ELR (cell line): Measurements from ENCODE around the gene PLCH2.

ENCODE experiments used
- DNase-seq: peaks from one replicate; pipeline ENCODE4 v3.0.0-alpha.2; 2015; ENCODE audit warnings: low read depth

PLCH2 gene

GRCh38 chr1:2460996-2461751 lies 14.9 kb upstream of the PLCH2 start:
- no peak for DNase-seq

- DNase-seq: no peak
These were observed 13.3 kb upstream of the PLCH2 start for GRCh38 chr1:2462819-2463218.

- DNase-seq: no peak
These were observed 12.7 kb upstream of the PLCH2 start for GRCh38 chr1:2463396-2463795.

DNA sequence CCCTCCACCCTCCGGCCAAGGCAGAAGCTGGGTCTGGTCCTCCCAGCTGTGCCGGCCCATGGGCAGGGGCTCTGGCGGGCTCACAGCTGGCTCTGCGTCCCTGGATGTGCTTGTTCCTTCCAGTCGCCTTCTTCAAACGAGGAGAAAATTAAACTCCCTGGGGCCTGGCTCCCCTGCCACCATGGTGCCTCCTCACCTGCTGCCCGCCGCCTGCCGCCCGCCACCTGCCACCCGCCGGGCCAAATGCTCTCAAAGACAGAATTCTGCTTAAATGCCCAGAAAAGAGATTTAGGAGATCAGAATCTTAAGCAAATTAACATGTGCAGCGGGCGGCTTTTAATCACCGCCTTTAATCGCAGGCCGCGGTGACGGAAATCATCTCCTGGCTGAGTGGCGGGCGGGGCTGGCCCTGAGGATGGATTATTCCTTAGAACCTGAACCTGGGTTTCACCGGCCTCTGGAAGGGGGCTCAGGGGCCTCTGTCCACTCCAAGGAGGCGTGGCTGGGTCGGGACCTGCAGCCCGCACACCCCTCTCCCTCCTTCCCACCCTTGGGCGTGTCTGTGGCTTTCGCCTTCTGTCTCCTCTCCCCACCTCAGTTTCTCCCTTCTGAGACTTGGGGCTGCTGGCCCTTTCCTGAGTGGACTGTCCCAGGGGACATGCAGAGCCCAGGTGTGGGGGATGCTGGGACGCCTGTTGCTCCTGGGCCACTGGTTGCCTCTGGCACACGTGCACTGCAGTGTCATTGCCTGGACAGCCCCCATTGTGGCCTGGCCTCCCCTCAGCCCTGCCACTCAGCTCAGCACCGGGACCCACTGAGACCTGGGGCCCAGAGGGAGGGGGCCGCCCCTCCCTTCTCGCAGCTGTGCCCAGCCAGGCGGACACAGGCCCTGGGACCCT lies 10.5 kb upstream of the PLCH2 start:
- DNase-seq: no peak

DNA sequence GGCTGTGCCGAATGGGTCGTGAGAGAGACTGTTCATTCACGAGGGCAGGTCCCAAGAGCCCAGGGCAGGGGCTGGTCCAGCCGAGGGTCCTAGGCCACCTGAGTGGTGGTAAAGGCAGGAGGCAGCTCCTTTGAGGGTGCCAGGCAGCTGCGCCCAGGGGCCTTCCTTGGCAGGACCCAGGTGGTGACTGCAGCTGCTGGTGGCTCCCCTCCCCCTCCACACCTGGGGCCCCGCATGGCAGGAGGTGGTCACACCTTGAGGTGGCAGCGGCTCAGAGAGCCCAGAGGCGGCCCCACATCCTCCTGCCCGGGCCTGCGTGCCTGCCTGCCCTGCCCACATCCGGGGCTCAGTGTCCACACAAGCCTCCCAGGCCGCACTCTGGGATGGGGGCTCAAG lies 9.8 kb upstream of the PLCH2 start:
- DNase-seq: no peak

GRCh38 chr1:2466958-2467554 lies 9.0 kb upstream of the PLCH2 start:
- no peak for DNase-seq

DNA sequence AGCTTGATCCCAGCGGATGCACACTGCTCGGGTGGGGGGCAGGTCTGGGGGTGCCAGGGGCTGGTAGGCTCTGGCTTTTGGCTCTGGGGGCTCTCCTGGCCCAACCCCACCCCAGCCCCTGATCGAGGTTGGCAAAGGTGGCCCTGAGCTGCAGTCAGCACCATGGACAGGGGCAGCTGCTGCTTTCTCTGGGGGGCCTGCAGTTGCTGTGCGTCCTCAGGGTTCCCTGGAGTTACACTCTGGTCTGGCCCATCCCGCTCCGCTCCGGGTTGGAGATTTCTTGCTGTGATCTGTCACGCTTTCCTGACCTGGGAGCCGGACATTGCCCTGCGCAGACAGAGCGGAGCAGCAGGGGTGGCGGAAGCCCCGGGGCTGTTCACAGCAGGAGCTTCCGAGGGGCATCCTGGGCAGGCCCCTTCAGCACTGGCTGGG lies 8.0 kb upstream of the PLCH2 start:
- DNase-seq: peak; percentile 37

- DNase-seq: no peak
These were observed 7.5 kb upstream of the PLCH2 start for GRCh38 chr1:2468540-2468939.

DNA sequence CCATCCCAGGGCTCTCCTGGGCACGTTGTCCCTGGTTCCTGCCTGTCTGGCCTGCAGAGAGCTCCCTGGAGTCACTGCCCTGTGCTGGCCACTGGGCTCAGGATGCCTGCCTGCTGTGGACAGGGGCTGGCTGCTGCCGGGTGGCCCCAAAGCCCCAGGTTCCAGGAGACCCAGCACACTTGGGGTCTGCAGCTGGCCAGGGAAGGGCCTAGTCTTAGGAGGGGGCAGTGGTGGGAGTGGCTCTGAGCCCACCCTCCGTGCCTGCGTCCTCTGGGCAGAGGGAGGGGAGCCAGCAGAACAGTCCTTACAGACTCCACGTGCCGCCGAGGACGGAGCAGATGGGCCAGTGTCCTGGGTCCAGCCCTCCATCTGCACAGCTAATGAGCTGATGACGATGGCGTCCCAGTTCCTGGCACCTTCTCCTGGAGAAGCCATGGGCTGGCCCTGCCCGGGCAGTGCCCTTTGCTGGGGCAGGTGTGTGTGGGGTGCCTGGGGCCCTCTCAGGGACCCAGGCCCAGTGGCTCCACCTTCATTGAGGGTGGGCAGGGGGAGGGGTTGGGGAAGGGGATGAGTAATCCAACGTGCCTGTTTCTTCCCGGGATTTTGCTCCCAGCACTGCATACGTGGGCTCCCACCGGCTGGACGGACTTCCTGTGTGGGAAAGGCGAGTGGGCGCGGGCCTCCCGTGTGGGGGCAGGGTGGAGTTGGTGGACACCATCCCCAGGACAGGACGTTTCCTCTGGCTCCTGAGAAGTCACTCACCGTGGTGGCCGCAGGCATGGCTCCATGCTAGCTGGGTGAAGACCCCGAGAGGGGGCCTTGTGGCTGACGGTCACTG lies 6.8 kb upstream of the PLCH2 start:
- no peak for DNase-seq

DNA sequence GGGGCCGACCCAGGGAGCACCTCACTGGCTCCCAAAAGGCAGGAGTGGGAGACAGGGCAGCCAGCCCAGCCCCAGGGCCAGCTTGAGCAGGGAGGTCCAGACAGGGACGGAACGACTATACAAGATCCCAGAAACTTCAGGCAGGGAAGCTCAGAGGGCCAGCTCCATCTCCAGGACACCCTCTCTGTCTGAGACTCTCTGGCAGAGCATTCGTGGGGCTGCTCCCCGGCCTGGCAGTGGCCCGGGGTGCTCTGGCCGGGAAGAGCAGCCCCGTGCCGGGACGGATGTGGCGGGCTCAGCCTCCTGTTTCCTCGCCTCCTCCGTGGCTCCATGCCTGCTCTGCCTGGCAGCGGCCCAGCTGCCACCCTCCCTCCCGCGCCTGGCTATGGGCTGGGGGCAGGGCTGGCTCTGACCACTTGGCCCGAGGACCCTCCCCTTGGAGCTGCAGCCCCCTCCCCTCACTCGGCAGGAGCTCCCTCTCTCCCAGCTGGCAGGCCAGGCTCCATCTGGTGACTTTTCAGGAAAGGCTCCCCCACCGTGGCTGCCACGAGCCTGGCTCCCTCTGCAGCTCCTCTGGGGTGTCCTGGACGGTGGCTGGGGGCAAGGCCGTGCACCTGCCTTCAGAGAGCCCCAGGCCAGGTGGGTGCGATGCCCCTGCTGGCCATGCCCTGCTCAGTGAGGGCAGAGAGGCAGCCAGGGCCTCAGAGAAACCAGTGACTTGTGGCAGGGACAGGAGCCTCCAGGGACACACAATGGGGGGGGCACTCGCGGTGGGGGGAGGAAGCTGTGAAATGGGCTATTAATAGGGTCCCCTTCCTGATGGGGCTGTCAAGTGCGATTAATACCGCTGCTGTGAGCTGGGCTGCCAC lies 5.6 kb upstream of the PLCH2 start:
- DNase-seq: no peak

GRCh38 chr1:2471159-2471471 lies 5.0 kb upstream of the PLCH2 start:
- no peak for DNase-seq

- DNase-seq: no peak
These were observed 4.5 kb upstream of the PLCH2 start for GRCh38 chr1:2471587-2472001.

GRCh38 chr1:2472109-2472508 lies 4.0 kb upstream of the PLCH2 start:
- no peak for DNase-seq

DNA sequence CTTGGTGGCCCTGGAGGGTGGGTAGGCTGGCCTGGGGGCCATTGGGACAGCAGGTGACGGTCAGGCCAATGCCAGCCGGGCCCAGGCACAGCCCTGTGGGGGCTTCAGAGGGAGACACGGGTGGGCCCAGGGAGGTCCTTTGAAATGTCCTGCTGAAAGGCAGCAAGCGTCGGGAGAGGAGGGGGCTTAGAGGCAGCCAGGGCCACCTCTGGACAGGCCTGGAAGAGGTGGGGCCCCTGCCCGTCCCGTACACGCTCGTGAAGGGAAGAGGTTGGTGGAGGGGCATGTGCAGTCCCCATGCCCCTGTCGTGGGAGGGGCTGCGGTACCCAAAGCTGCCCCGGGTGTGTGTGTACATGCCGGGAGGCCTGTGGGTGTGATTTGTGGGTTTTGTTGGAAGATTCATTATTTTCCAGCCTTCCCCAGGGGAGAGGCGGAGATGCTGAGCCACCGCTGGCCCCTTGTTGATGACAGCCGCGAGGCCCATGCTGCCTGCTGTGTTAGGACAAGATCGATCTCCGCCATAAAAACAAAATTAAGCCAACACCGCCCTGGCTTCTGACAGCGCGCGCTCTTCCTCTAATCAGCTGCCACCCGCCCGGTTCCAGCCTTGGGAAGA lies 3.4 kb upstream of the PLCH2 start:
- DNase-seq: no peak

GRCh38 chr1:2473198-2473597 lies 2.9 kb upstream of the PLCH2 start:
- DNase-seq: no peak

- no peak for DNase-seq
These were observed 1.8 kb upstream of the PLCH2 start for GRCh38 chr1:2474104-2474844.

GRCh38 chr1:2474933-2475371 lies 1.1 kb upstream of the PLCH2 start:
- no peak for DNase-seq

- DNase-seq: no peak
These were observed 518 bp upstream of the PLCH2 start for GRCh38 chr1:2475571-2475970.

- DNase-seq: no peak
These were observed 1.2 kb downstream of the PLCH2 start for GRCh38 chr1:2477309-2477708.
